SK-N-SH treated with all-trans-retinoic acid at 6 μM for 48 hours (cell line): Measurements from ENCODE around the gene TSSC4.

Source experiments
- ATAC-seq: fragments of 200-7000 bp; cut with Tn5 transposase; 3 replicates; pipeline ENCODE4 v1.9.1; 2020; ENCODE audit warnings: mild to moderate bottlenecking, moderate library complexity
- ARNTL ChIP-seq: fragments of 450-650 bp; formaldehyde crosslinking; IDR thresholded peaks from 2 replicates; pipeline ENCODE4 v1.5.0; 2020; ENCODE audit warnings: low read depth, mild to moderate bottlenecking, moderate library complexity, borderline replicate concordance
- BACH2 ChIP-seq: fragments of 250-450 bp; sonication (Bioruptor Pico); IDR thresholded peaks from 2 replicates; pipeline ENCODE4 v1.9.0; 2021; ENCODE audit warnings: mild to moderate bottlenecking, borderline replicate concordance
- CSDC2 ChIP-seq: fragments of 250-450 bp; sonication (Bioruptor Pico); IDR thresholded peaks from 2 replicates; pipeline ENCODE4 v1.5.0; 2020; ENCODE audit warnings: mild to moderate bottlenecking, moderate library complexity
- ESRRG ChIP-seq: fragments of 250-450 bp; sonication (Bioruptor Pico); IDR thresholded peaks from 2 replicates; pipeline ENCODE4 v1.6.1; 2021; ENCODE audit warnings: mild to moderate bottlenecking
- GLIS3 ChIP-seq: fragments of 250-450 bp; sonication (Bioruptor Pico); IDR thresholded peaks from 2 replicates; pipeline ENCODE4 v1.5.0; 2020; ENCODE audit warnings: mild to moderate bottlenecking, moderate library complexity
- ISL1 ChIP-seq: fragments of 250-450 bp; sonication (Bioruptor Pico); IDR thresholded peaks from 2 replicates; pipeline ENCODE4 v2.1.2; 2022; ENCODE audit warnings: mild to moderate bottlenecking, moderate library complexity
- OSR1 ChIP-seq: fragments of 250-450 bp; sonication (Bioruptor Pico); IDR thresholded peaks from 2 replicates; pipeline ENCODE4 v1.8.0; 2022; ENCODE audit warnings: moderate library complexity, mild to moderate bottlenecking, inconsistent platforms
- RARB ChIP-seq: fragments of 250-450 bp; sonication (Bioruptor Pico); IDR thresholded peaks from 2 replicates; pipeline ENCODE4 v1.8.0; 2021; ENCODE audit warnings: mild to moderate bottlenecking, moderate library complexity
- TCF4 ChIP-seq: fragments of 250-450 bp; sonication (Bioruptor Pico); IDR thresholded peaks from 2 replicates; pipeline ENCODE4 v1.8.0; 2021; ENCODE audit warnings: mild to moderate bottlenecking, moderate library complexity, borderline replicate concordance
- TOX ChIP-seq: fragments of 250-450 bp; sonication (Bioruptor Pico); IDR thresholded peaks from 2 replicates; pipeline ENCODE4 v1.8.0; 2021; ENCODE audit warnings: mild to moderate bottlenecking, moderate library complexity, borderline replicate concordance
- ZFP3 ChIP-seq: fragments of 250-450 bp; sonication (Bioruptor Pico); IDR thresholded peaks from 2 replicates; pipeline ENCODE4 v1.5.0; 2020; ENCODE audit warnings: mild to moderate bottlenecking, moderate library complexity
- ZFP30 ChIP-seq: fragments of 450-650 bp; formaldehyde crosslinking; IDR thresholded peaks from 2 replicates; pipeline ENCODE4 v1.5.0; 2022; ENCODE audit warnings: mild to moderate bottlenecking, moderate library complexity
- ZNF565 ChIP-seq: fragments of 450-650 bp; formaldehyde crosslinking; conservative IDR thresholded peaks from 2 replicates; pipeline ENCODE4 v1.5.0; 2020; ENCODE audit warnings: low read depth, mild to moderate bottlenecking, moderate library complexity
- ZNF70 ChIP-seq: fragments of 450-650 bp; formaldehyde crosslinking; IDR thresholded peaks from 2 replicates; pipeline ENCODE4 v1.5.0; 2020; ENCODE audit warnings: mild to moderate bottlenecking, moderate library complexity
- TF ChIP-seq, protein P1 (sequence below): fragments of 250-450 bp; sonication (Bioruptor Pico); IDR thresholded peaks from 2 replicates; pipeline ENCODE4 v1.5.1; 2021; ENCODE audit warnings: mild to moderate bottlenecking, moderate library complexity
- TF ChIP-seq, protein P2 (sequence below): fragments of 250-450 bp; sonication (Bioruptor Pico); IDR thresholded peaks from 2 replicates; pipeline ENCODE4 v1.8.0; 2021; ENCODE audit warnings: low read depth, mild to moderate bottlenecking, moderate library complexity, borderline replicate concordance
- TF ChIP-seq, protein P3 (sequence below): fragments of 250-450 bp; sonication (Bioruptor Pico); IDR thresholded peaks from 2 replicates; pipeline ENCODE4 v1.8.0; 2020; ENCODE audit warnings: mild to moderate bottlenecking, moderate library complexity, borderline replicate concordance

The TSSC4 gene

DNA sequence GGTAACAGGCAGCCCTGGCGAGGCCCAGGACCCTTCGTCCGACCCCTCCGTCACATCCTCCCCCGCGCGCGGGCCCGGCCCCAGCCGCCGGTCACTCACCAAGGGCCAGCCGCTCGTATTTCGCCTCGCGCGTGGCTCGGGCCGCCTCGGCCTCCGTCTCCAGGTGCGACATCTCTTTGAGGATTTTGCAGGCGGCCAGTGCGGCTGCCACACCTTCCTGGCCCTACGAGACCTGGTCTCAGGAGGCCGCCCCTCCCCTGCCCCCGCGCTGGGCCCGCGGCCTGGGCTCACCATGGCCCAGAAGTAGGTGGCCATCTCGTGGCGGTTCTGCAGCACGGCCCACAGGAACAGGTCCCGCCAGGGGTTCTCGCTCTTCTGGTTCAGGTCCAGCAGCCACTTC is 14.1 kb downstream of the TSSC4 start (continued):
- TF ChIP-seq, protein P1, sequence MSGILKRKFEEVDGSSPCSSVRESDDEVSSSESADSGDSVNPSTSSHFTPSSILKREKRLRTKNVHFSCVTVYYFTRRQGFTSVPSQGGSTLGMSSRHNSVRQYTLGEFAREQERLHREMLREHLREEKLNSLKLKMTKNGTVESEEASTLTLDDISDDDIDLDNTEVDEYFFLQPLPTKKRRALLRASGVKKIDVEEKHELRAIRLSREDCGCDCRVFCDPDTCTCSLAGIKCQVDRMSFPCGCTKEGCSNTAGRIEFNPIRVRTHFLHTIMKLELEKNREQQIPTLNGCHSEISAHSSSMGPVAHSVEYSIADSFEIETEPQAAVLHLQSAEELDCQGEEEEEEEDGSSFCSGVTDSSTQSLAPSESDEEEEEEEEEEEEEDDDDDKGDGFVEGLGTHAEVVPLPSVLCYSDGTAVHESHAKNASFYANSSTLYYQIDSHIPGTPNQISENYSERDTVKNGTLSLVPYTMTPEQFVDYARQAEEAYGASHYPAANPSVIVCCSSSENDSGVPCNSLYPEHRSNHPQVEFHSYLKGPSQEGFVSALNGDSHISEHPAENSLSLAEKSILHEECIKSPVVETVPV (CRISPR knock-in tag): no peak
- no peak for TF ChIP-seq OSR1
- TF ChIP-seq ZNF70 (CRISPR knock-in tag): no peak
- TF ChIP-seq RARB (CRISPR knock-in tag): no peak

DNA sequence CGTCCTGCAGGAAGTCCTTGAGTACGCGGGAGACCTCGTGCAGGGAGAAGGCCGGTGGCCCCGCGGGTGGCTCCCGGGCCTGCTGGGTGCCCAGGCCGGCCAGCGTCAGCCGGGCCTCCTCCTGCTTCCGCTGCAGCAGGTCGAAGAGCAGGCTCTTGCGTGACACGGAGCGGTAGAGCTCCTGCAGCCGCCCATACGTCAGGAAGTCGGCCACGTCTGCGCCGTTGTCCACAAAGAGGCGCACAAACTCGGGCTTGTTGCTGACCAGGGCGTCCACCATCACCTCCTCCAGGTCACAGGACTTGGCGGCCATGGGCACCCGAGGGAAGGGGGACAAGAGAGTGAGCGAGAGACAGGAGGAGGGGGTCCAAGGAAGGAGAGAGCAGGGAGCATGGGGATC is 14.6 kb downstream of the TSSC4 start:
- no peak for TF ChIP-seq ZFP30 (CRISPR knock-in tag)
- TF ChIP-seq TCF4 (CRISPR knock-in tag): no peak
- no peak for TF ChIP-seq OSR1
- TF ChIP-seq ISL1 (CRISPR knock-in tag): no peak
- TF ChIP-seq GLIS3 (CRISPR knock-in tag): no peak
- no peak for TF ChIP-seq ZFP3 (CRISPR knock-in tag)
- TF ChIP-seq, protein P2, sequence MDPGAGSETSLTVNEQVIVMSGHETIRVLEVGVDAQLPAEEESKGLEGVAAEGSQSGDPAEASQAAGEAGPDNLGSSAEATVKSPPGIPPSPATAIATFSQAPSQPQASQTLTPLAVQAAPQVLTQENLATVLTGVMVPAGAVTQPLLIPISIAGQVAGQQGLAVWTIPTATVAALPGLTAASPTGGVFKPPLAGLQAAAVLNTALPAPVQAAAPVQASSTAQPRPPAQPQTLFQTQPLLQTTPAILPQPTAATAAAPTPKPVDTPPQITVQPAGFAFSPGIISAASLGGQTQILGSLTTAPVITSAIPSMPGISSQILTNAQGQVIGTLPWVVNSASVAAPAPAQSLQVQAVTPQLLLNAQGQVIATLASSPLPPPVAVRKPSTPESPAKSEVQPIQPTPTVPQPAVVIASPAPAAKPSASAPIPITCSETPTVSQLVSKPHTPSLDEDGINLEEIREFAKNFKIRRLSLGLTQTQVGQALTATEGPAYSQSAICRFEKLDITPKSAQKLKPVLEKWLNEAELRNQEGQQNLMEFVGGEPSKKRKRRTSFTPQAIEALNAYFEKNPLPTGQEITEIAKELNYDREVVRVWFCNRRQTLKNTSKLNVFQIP (CRISPR knock-in tag): no peak
- TF ChIP-seq TOX (CRISPR knock-in tag): no peak
- no peak for TF ChIP-seq CSDC2 (CRISPR knock-in tag)
- no peak for TF ChIP-seq ESRRG (CRISPR knock-in tag)
- TF ChIP-seq, protein P3, sequence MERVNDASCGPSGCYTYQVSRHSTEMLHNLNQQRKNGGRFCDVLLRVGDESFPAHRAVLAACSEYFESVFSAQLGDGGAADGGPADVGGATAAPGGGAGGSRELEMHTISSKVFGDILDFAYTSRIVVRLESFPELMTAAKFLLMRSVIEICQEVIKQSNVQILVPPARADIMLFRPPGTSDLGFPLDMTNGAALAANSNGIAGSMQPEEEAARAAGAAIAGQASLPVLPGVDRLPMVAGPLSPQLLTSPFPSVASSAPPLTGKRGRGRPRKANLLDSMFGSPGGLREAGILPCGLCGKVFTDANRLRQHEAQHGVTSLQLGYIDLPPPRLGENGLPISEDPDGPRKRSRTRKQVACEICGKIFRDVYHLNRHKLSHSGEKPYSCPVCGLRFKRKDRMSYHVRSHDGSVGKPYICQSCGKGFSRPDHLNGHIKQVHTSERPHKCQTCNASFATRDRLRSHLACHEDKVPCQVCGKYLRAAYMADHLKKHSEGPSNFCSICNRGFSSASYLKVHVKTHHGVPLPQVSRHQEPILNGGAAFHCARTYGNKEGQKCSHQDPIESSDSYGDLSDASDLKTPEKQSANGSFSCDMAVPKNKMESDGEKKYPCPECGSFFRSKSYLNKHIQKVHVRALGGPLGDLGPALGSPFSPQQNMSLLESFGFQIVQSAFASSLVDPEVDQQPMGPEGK (CRISPR knock-in tag): no peak
- no peak for ATAC-seq

DNA sequence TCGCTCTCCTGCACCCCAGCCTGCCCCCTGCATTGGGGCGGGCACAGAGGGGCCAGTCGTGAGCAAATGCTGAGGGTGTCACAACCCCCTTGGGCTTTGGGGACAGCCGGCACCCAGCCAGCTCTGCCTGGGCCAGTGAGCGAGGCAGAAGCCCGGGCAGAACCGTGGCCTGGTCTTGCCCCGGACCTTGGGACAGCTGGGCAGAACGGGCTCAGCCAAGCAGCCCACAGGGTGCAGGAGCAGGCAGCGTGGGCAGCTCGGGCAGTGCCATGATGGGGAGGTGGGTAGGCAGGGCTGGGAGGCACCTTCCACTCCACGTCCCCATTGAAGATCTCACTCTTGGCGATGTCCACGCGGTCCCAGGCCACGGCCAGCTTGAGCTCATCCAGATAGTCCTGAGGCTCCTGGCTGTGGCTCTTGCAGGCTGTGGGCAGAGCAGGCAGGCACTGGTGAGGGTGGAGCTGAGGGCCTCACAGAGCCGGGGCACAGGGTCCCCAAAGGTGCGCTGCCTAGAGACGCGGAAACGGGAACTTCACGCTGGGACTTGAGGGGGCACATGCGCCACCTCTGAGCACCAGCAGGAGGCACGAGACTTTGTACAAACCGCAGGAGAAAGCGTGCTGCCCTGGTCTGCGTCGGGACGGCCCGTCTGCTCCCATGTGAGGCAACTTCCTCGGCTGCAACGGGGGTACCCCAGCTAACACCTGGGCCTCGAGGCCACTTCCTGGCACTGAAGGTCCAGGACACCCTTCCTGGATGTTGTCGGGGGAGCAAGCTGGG is 15.2 kb downstream of the TSSC4 start:
- TF ChIP-seq, protein P1 (CRISPR knock-in tag): no peak
- TF ChIP-seq, protein P3 (CRISPR knock-in tag): no peak
- TF ChIP-seq ARNTL (CRISPR knock-in tag) (no peak), ZNF70 (CRISPR knock-in tag) (no peak), ZNF565 (CRISPR knock-in tag) (no peak), TCF4 (CRISPR knock-in tag) (no peak), ZFP30 (CRISPR knock-in tag) (no peak), OSR1 (no peak), BACH2 (no peak), GLIS3 (CRISPR knock-in tag) (no peak), ZFP3 (CRISPR knock-in tag) (no peak)
- TF ChIP-seq, protein P2 (CRISPR knock-in tag): no peak
- ATAC-seq: no peak
